ENCODE measurements around the gene CD69. TPM values are rescaled to one million over a fixed set of nuclear protein-coding genes. Genes with fewer than 3 reads are reported as not detected.
A peak's percentile ranks its signal among the peaks of the same experiment; 100 is the strongest.
"Not testable (repeated sequence)": the region's sequence is repeated elsewhere in the genome, so short reads cannot be mapped to it uniquely, and the experiment has no call there.

CD69 gene
- total and polyA plus RNA-seq, 2 donors = 90.9 to 222 TPM

- no peaks in the 10 kb centered on the region for H3K27me3 ChIP-seq (ENCODE audit: control insufficient read depth in 2 of 2, insufficient read depth in 1 of 2, low read length in 1 of 2)
- peak in 1 of 9 donors; percentile 39 for DNase-seq (ENCODE audit: low read depth in 6 of 9, low spot score in 9 of 9)
- H3K4me1 ChIP-seq (ENCODE audit: control insufficient read depth in 2 of 2, insufficient read depth in 2 of 2, low read length in 2 of 2) = peaks cover 17 to 18% of the 10 kb centered on the region in 2 donors
- H3K9me3 ChIP-seq (ENCODE audit: control insufficient read depth in 2 of 2, insufficient read depth in 1 of 2, low read length in 1 of 2) = peaks cover 0 to 6% of the 10 kb centered on the region in 2 donors
- no peaks in the 10 kb centered on the region for H3K36me3 ChIP-seq (ENCODE audit: control insufficient read depth in 2 of 2, insufficient read depth in 2 of 2, low read length in 1 of 2)
- peak overlapping the region in 1 of 2 donors; percentile 14 for H3K27ac ChIP-seq (ENCODE audit: low read depth in 1 of 2, low read length in 1 of 2)
- H3K4me3 ChIP-seq (ENCODE audit: low read length in 2 of 2) = no peak overlapping the region
Observed at GRCh38 chr12:9707356-9707755, 53.3 kb downstream of the CD69 start.

DNA sequence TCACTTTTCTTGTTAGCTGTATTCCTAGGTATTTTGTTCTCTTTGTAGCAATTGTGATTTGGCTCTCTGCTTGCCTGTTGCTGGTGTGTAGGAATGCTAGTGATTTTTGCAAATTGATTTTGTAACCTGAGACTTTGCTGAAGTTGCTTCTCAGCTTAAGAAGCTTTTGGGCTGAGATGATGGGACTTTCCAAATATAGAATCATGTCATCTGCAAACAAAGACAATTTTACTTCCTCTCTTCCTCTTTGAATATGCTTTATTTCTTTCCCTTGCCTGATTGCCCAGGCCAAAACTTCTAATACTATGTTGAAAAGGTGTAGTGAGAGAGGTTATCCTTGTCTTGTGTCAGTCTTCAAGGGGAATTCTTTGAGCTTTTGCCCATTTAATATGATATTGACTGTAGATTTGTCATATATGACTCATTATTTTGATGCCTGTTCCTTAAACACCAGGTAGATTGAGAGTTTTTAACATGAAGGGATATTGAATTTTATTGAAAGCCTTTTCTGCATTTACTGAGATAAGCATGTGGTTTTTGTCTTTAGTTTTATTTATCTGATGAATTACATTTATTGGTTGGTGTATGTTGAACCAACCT is 54.5 kb downstream of the CD69 start:
- Histone ChIP-seq H3K4me3 (ENCODE audit: low read length in 2 of 2) (no peak overlapping the region), H3K27me3 (ENCODE audit: control insufficient read depth in 2 of 2, insufficient read depth in 1 of 2, low read length in 1 of 2) (no peaks in the 10 kb centered on the region), H3K4me1 (ENCODE audit: control insufficient read depth in 2 of 2, insufficient read depth in 2 of 2, low read length in 2 of 2) (peaks cover 25 to 28% of the 10 kb centered on the region in 2 donors), H3K27ac (ENCODE audit: low read depth in 1 of 2, low read length in 1 of 2) (peak overlapping the region; percentile 64 to 75), H3K9me3 (ENCODE audit: control insufficient read depth in 2 of 2, insufficient read depth in 1 of 2, low read length in 1 of 2) (peaks cover 0 to 6% of the 10 kb centered on the region in 2 donors), H3K36me3 (ENCODE audit: control insufficient read depth in 2 of 2, insufficient read depth in 2 of 2, low read length in 1 of 2) (no peaks in the 10 kb centered on the region)
- peak in 1 of 9 donors; percentile 35 for DNase-seq (ENCODE audit: low read depth in 6 of 9, low spot score in 9 of 9)

- H3K27ac ChIP-seq (ENCODE audit: low read depth in 1 of 2, low read length in 1 of 2); H3K4me3 ChIP-seq (ENCODE audit: low read length in 2 of 2); H3K27me3 ChIP-seq (ENCODE audit: control insufficient read depth in 2 of 2, insufficient read depth in 1 of 2, low read length in 1 of 2); H3K9me3 ChIP-seq (ENCODE audit: control insufficient read depth in 2 of 2, insufficient read depth in 1 of 2, low read length in 1 of 2); H3K36me3 ChIP-seq (ENCODE audit: control insufficient read depth in 2 of 2, insufficient read depth in 2 of 2, low read length in 1 of 2); DNase-seq (ENCODE audit: low read depth in 6 of 9, low spot score in 9 of 9): not testable (repeated sequence)
- WGBS = 98% methylated on average over 5 of the region's 5 CpGs
- peaks cover 25 to 28% of the 10 kb centered on the region in 2 donors for H3K4me1 ChIP-seq (ENCODE audit: control insufficient read depth in 2 of 2, insufficient read depth in 2 of 2, low read length in 2 of 2)
Observed at GRCh38 chr12:9704561-9704960, 56.1 kb downstream of the CD69 start.

Other genes with a start within 250 kb of the CD69 start
- 22.6 TPM for gene KLRB1, start 153.0 kb downstream of the CD69 start, total RNA-seq
- 7.9 TPM for gene KLRB1, start 153.0 kb downstream of the CD69 start, polyA plus RNA-seq
- 89.3 TPM for gene CLEC2D, start 91.2 kb downstream of the CD69 start, total RNA-seq
- gene CLEC2D, start 91.2 kb downstream of the CD69 start, polyA plus RNA-seq = 93.0 TPM
- 4.0 TPM for gene CLECL1, start 27.8 kb downstream of the CD69 start, total RNA-seq
- 11.2 TPM for gene CLECL1, start 27.8 kb downstream of the CD69 start, polyA plus RNA-seq
- gene KLRF1, start 66.6 kb upstream of the CD69 start, total RNA-seq = 0.80 TPM
- 3.3 TPM for gene KLRF1, start 66.6 kb upstream of the CD69 start, polyA plus RNA-seq
- gene CLEC2B, start 108.5 kb upstream of the CD69 start, total RNA-seq = 29.7 TPM
- 42.7 TPM for gene CLEC2B, start 108.5 kb upstream of the CD69 start, polyA plus RNA-seq
- 0.76 TPM for gene KLRF2, start 120.6 kb upstream of the CD69 start, total RNA-seq
- 0.11 TPM for gene KLRF2, start 120.6 kb upstream of the CD69 start, polyA plus RNA-seq
- not detected for gene CLEC2A, start 171.5 kb upstream of the CD69 start, total RNA-seq
- 0.11 TPM for gene CLEC2A, start 171.5 kb upstream of the CD69 start, polyA plus RNA-seq
- gene CLEC12A, start 210.5 kb upstream of the CD69 start, total RNA-seq = 2.9 TPM
- 6.8 TPM for gene CLEC12A, start 210.5 kb upstream of the CD69 start, polyA plus RNA-seq
- 0.19 TPM for gene CLEC1B, start 238.2 kb upstream of the CD69 start, total RNA-seq
- 0.48 TPM for gene CLEC1B, start 238.2 kb upstream of the CD69 start, polyA plus RNA-seq
- 0.42 TPM for gene CLEC12B, start 249.7 kb upstream of the CD69 start, total RNA-seq
- 0.50 TPM for gene CLEC12B, start 249.7 kb upstream of the CD69 start, polyA plus RNA-seq